ENCODE measurements around the gene C14orf180. TPM values are rescaled to one million over a fixed set of nuclear protein-coding genes. Genes with fewer than 3 reads are reported as not detected.

Gene C14orf180
- total and polyA plus RNA-seq, 4 donors: 0.12 to 0.48 (median 0.30) TPM

GRCh38 chr14:104586832-104587620, 7.5 kb downstream of the C14orf180 start:
- no peak for TF ChIP-seq CTCF (IDR thresholded peaks at IDR 0.05; ENCODE audit: control extremely low read depth, extremely low read depth)
- Histone ChIP-seq H3K36me3 (ENCODE audit: control insufficient read depth in 4 of 4, insufficient read depth in 4 of 4, low read length in 4 of 4) (no peaks in the 10 kb centered on the region), H3K9ac (ENCODE audit: insufficient read depth in 1 of 2, low read length in 2 of 2) (no peak overlapping the region), H3K27ac (ENCODE audit: low read depth in 1 of 2, low read length in 1 of 2) (peak overlapping the region in 1 of 2 donors; percentile 58), H3K4me1 (ENCODE audit: control insufficient read depth in 5 of 5, insufficient read depth in 5 of 5, low read length in 5 of 5) (peaks cover 3 to 32% (median 10%) of the 10 kb centered on the region in 5 donors), H3K4me3 (no peak overlapping the region), H3K27me3 (ENCODE audit: control insufficient read depth in 3 of 3, insufficient read depth in 3 of 3, low read length in 2 of 3) (peaks cover 0 to 8% (median 0%) of the 10 kb centered on the region in 3 donors), H3K9me3 (ENCODE audit: control insufficient read depth in 4 of 4, insufficient read depth in 3 of 4, low read length in 3 of 4) (no peaks in the 10 kb centered on the region)
- DNase-seq: peak in 1 of 3 donors; percentile 56
- no peak for ATAC-seq (ENCODE audit: insufficient read depth, low FRiP score)
- WGBS, 2 donors: 65 to 75% methylated on average over 19 of the region's 19 CpGs

GRCh38 chr14:104587641-104588040, 8.1 kb downstream of the C14orf180 start:
- ATAC-seq (ENCODE audit: insufficient read depth, low FRiP score) (no peak), DNase-seq (no peak)
- Histone ChIP-seq H3K36me3 (ENCODE audit: control insufficient read depth in 4 of 4, insufficient read depth in 4 of 4, low read length in 4 of 4) (no peaks in the 10 kb centered on the region), H3K9me3 (ENCODE audit: control insufficient read depth in 4 of 4, insufficient read depth in 3 of 4, low read length in 3 of 4) (no peaks in the 10 kb centered on the region), H3K27ac (ENCODE audit: low read depth in 1 of 2, low read length in 1 of 2) (peak overlapping the region in 1 of 2 donors; percentile 17), H3K4me1 (ENCODE audit: control insufficient read depth in 5 of 5, insufficient read depth in 5 of 5, low read length in 5 of 5) (peaks cover 3 to 26% (median 10%) of the 10 kb centered on the region in 5 donors), H3K9ac (ENCODE audit: insufficient read depth in 1 of 2, low read length in 2 of 2) (no peak overlapping the region), H3K4me3 (no peak overlapping the region), H3K27me3 (ENCODE audit: control insufficient read depth in 3 of 3, insufficient read depth in 3 of 3, low read length in 2 of 3) (peaks cover 0 to 11% (median 0%) of the 10 kb centered on the region in 3 donors)
- no peak for TF ChIP-seq CTCF (IDR thresholded peaks at IDR 0.05; ENCODE audit: control extremely low read depth, extremely low read depth)
- WGBS, 2 donors: 38 to 42% methylated on average over 16 to 19 of the region's 19 CpGs

- ATAC-seq (ENCODE audit: insufficient read depth, low FRiP score): no peak
- WGBS, 2 donors: 86 to 87% methylated on average over 37 to 38 of the region's 38 CpGs
- DNase-seq: no peak
- H3K27ac ChIP-seq (ENCODE audit: low read depth in 1 of 2, low read length in 1 of 2): peak overlapping the region in 1 of 2 donors; percentile 17
- peaks cover 0 to 11% (median 0%) of the 10 kb centered on the region in 3 donors for H3K27me3 ChIP-seq (ENCODE audit: control insufficient read depth in 3 of 3, insufficient read depth in 3 of 3, low read length in 2 of 3)
- H3K4me3 ChIP-seq: no peak overlapping the region
- no peak for TF ChIP-seq CTCF (IDR thresholded peaks at IDR 0.05; ENCODE audit: control extremely low read depth, extremely low read depth)
- H3K9ac ChIP-seq (ENCODE audit: insufficient read depth in 1 of 2, low read length in 2 of 2): no peak overlapping the region
- peaks cover 3 to 20% (median 8%) of the 10 kb centered on the region in 5 donors for H3K4me1 ChIP-seq (ENCODE audit: control insufficient read depth in 5 of 5, insufficient read depth in 5 of 5, low read length in 5 of 5)
- H3K9me3 ChIP-seq (ENCODE audit: control insufficient read depth in 4 of 4, insufficient read depth in 3 of 4, low read length in 3 of 4): no peaks in the 10 kb centered on the region
- H3K36me3 ChIP-seq (ENCODE audit: control insufficient read depth in 4 of 4, insufficient read depth in 4 of 4, low read length in 4 of 4): no peaks in the 10 kb centered on the region
Measured at GRCh38 chr14:104588066-104588857, 8.7 kb downstream of the C14orf180 start.

Measured in lung (tissue), 12 donors.